ENCODE results near the gene RAMP3. TPM values are rescaled to one million over a fixed set of nuclear protein-coding genes. Genes with fewer than 3 reads are reported as not detected.
"Not testable (repeated sequence)": the region's sequence is repeated elsewhere in the genome, so short reads cannot be mapped to it uniquely, and the experiment has no call there.

Gene RAMP3
- total RNA-seq, 1 experiment from 2014 or later: not detected

DNA sequence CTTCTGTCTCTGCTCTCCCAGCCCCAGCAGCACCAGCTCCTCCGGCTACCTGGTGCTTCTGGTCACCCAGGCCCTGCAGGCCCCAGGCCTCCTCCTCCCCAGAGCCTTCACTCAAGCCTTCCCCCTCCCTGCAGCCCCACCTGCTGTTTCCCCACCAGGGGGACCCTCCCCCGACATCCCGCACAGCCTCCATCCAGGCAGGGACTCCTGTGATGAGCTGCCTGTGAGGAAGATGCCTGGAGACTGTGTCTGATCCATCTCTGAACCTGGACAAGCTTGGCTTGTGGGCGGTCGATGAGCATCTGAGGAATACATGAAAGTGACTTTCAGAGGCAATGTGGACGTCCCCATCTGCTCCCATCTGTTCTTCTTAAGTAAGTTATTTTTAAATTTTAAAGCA, 45.0 kb downstream of the RAMP3 start:
- DNase-seq (ENCODE audit: low read depth, low spot score): no peak
- in situ Hi-C loops (cut with HindIII; ENCODE audit: low pct_unique_long_range_greater_than_20kb, low sequenced_read_pairs): no loop called here

DNA sequence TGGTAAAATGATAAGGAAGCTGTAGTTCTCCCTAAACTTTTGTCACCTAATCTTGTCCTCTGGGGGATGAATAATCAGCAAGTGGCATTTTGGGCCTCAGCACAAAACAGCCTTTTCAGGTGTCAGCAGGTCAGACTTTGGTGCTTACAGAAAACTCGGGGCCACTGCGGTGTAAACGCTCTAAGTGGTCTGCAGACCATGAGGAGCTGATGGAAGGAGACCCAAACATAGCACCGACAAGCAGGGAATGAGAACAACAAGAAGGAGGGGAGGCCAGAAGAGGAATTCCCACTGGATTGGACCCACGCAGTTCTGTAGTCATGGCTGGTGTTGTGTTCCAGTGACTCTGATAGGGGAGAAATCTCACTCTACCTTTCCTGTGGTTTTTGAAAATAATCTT, 45.4 kb downstream of the RAMP3 start:
- DNase-seq (ENCODE audit: low read depth, low spot score): no peak
- in situ Hi-C loops (cut with HindIII; ENCODE audit: low pct_unique_long_range_greater_than_20kb, low sequenced_read_pairs): no loop called here

DNA sequence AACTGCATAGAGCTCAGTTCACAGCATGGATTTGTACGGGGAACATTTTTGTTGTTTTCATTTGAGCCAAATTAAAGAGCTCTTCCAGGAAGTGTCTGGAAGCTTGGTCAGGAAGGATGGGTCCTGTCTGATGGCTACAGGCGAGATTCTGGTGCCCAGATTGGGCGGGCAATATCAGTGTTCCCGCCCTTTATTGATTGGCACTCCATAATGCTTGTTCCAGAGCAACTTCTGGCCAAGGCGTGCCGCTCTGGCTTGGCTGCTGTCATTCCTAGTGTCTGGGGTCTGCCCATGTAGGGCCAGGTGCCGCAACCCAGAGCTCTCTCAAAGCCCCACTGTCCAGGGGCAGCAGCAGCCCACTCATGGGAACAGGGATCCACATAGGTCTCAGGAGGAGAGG, 45.9 kb downstream of the RAMP3 start:
- in situ Hi-C loops (cut with HindIII; ENCODE audit: low pct_unique_long_range_greater_than_20kb, low sequenced_read_pairs): no loop called here
- no peak for DNase-seq (ENCODE audit: low read depth, low spot score)

- in situ Hi-C loops (cut with HindIII; ENCODE audit: low pct_unique_long_range_greater_than_20kb, low sequenced_read_pairs): no loop called here
- DNase-seq (ENCODE audit: low read depth, low spot score): peak; percentile 28
Observed at GRCh38 chr7:45203936-45204445, 46.4 kb downstream of the RAMP3 start.

DNA sequence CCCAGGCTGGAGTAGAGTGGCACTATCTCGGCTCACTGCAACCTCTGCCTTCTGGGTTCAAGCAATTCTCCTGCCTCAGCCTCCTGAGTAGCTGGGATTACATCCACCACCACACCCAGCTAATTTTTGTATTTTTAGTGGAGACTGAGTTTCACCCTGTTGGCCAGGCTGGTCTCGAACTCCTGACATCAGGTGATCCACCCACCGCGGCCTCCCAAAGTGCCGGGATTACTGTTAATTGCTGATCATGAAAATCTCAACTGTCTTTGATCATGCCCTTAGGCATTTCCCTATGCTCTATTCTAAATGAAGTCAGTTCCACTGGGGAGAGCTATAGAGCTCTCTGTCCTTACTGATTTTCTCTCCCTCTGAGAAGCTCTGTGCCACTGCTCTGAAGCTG, 48.7 kb downstream of the RAMP3 start:
- in situ Hi-C loops (cut with HindIII; ENCODE audit: low pct_unique_long_range_greater_than_20kb, low sequenced_read_pairs): not testable (repeated sequence)

GRCh38 chr7:45209909-45210308, 52.3 kb downstream of the RAMP3 start:
- DNase-seq (ENCODE audit: low read depth, low spot score); in situ Hi-C loops (cut with HindIII; ENCODE audit: low pct_unique_long_range_greater_than_20kb, low sequenced_read_pairs): not testable (repeated sequence)

More for the DNA sequence above, 48.7 kb downstream of the RAMP3 start:
- not testable (repeated sequence) for DNase-seq (ENCODE audit: low read depth, low spot score)

- DNase-seq (ENCODE audit: low read depth, low spot score): no peak
- in situ Hi-C loops (cut with HindIII; ENCODE audit: low pct_unique_long_range_greater_than_20kb, low sequenced_read_pairs): no loop called here
Observed at GRCh38 chr7:45211066-45211465, 53.5 kb downstream of the RAMP3 start.

- in situ Hi-C loops (cut with HindIII; ENCODE audit: low pct_unique_long_range_greater_than_20kb, low sequenced_read_pairs): no loop called here
- DNase-seq (ENCODE audit: low read depth, low spot score): no peak
Observed at GRCh38 chr7:45211958-45212357, 54.4 kb downstream of the RAMP3 start.

- DNase-seq (ENCODE audit: low read depth, low spot score): no peak
- in situ Hi-C loops (cut with HindIII; ENCODE audit: low pct_unique_long_range_greater_than_20kb, low sequenced_read_pairs): no loop called here
Observed at GRCh38 chr7:45212606-45213005, 55.0 kb downstream of the RAMP3 start.

- DNase-seq (ENCODE audit: low read depth, low spot score): no peak
- in situ Hi-C loops (cut with HindIII; ENCODE audit: low pct_unique_long_range_greater_than_20kb, low sequenced_read_pairs): no loop called here
Observed at GRCh38 chr7:45215601-45216062, 58.0 kb downstream of the RAMP3 start.

DNA sequence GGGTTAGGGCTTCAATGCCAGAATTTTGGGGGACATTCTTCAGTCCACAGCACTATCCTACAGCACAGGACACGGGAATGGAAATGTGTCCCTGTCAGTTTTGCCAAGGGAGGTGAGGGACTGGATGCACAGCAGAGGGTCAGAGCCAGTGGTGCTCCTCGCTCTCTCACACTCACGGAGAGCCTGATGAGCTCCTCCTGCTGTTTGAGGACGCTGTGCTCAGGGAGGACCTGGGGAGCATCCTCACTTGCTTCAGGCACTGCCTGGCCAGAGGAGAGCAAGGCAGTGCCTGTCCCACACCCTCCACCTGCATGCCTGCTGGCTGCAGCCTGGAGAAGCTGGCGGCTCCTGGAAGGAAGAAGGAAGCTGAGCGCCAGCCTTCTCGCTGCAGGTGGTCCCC, 58.6 kb downstream of the RAMP3 start:
- in situ Hi-C loops (cut with HindIII; ENCODE audit: low pct_unique_long_range_greater_than_20kb, low sequenced_read_pairs): no loop called here
- no peak for DNase-seq (ENCODE audit: low read depth, low spot score)

- no peak for DNase-seq (ENCODE audit: low read depth, low spot score)
- in situ Hi-C loops (cut with HindIII; ENCODE audit: low pct_unique_long_range_greater_than_20kb, low sequenced_read_pairs): no loop called here
Observed at GRCh38 chr7:45216622-45217165, 59.1 kb downstream of the RAMP3 start.

GRCh38 chr7:45217358-45217757, 59.8 kb downstream of the RAMP3 start:
- DNase-seq (ENCODE audit: low read depth, low spot score): peak; percentile 67
- in situ Hi-C loops (cut with HindIII; ENCODE audit: low pct_unique_long_range_greater_than_20kb, low sequenced_read_pairs): no loop called here

DNA sequence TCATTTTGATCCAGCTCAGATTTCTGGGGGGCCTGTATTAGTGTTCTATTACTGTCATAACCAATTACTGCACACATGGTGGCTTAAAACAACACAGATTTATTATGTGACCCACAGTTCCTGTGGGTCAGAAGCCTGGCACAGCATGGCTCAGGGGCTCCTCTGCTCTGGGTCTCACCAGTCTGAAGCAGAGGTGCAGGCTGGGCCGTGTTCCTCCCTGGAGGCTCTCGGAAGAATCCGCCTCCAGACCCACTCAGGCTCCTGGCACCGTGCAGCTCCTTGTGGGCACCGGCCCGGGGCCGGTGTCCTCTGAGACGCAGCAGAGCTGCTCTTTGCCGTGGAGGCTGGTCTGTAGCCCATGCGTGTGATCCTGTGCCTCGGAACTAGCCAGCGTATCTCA, 61.5 kb downstream of the RAMP3 start:
- DNase-seq (ENCODE audit: low read depth, low spot score): no peak
- in situ Hi-C loops (cut with HindIII; ENCODE audit: low pct_unique_long_range_greater_than_20kb, low sequenced_read_pairs): no loop called here

DNA sequence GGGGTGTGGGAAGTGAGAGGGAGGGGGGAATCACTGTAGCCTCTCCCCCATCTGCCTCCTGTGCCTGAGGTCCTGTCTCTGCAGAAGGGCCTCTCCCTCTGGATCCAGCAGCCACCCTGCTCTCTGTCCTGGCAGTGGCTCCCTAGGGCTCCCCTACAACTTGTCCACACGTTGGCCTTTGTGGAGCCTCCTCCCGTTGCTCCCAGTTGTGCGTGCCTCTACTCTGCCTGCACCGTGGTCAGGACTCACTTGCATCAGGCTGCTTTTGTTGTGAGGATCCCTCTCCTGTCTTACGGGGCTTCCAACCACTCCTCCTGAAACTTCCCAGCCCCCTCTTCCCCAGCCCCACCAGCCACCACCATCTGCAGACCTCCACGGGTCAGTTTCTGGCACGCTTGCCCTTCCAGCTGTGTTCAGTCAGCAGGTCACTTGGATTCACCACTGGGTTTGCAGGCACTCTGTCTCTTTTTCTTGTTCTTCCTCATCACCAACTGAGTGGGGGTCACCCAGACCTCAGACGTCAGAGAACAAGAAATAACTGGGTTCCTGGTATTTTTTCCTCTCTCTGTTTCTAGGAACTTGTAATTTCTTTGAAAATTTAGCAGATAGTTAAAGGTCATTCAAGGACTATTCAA, 62.3 kb downstream of the RAMP3 start:
- no peak for DNase-seq (ENCODE audit: low read depth, low spot score)
- in situ Hi-C loops (cut with HindIII; ENCODE audit: low pct_unique_long_range_greater_than_20kb, low sequenced_read_pairs): no loop called here

DNA sequence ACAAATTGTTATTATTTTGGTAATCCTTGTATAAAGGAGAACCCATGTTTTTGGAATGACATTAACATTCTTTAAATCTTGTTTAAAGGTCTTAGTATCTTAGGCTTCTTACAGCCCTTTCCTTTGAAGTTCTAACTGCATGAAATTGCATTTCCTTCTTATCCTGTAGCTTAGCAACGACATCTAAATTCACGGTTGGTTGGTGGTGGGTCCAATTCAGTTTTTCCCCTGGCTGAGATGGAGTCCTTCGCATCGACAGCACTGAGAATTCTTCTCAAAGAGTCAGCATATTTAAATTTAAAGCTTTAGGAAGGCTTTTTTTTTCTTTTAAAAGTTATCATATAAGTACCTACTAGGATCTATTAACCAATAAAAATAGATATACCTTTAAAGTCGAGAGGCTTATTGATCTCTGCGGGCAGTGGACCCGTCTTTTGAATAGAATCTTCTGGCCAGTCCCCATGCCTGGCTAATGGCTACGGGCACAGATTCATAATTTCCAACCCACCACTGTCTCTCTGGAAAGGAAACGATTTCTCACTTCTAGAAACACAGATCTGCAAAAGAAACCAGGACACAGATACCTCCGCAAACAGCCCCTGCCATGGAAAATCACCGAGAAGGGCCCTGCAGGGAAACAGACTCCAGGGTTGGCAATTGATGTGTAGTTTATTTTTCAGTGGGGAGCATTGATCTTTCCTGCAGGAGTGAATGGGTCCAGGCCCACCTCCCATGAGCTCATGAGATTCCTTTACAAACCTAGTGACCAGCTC, 63.4 kb downstream of the RAMP3 start:
- DNase-seq (ENCODE audit: low read depth, low spot score): no peak
- in situ Hi-C loops (cut with HindIII; ENCODE audit: low pct_unique_long_range_greater_than_20kb, low sequenced_read_pairs): no loop called here

DNA sequence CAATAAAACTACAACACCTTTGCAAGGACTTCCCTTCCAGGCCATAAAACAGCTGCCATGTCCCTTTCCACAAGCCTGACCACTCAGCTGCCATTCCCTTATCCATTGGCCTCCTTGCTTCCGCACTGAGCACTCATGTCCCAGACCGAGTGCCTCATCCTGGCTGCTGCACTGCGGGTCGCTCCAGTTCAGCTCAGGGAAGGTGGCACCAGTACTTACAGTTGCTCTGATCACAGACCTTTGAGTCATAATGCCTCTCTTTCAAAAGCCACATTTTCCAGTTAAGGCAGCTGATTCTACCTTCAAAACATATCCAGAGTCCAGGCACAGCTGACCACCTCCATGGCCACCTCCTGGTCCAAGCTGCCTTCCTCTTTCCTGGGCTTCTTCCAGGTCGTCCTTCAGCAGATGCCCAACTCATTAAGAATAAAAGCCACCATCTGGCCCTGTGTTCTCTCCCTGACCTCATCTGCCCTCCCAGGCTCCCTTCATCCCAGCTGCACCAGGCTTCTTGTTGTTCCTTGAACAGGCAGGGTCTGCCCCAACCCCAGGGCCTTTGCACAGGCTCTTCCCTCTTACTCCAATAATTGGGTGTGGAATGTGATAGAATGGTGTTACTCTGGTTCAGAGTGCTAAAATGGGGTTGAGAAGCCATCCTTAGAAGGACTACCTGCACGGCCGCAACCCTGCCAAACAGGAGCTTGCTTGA, 64.5 kb downstream of the RAMP3 start:
- DNase-seq (ENCODE audit: low read depth, low spot score): no peak
- in situ Hi-C loops (cut with HindIII; ENCODE audit: low pct_unique_long_range_greater_than_20kb, low sequenced_read_pairs): no loop called here

DNA sequence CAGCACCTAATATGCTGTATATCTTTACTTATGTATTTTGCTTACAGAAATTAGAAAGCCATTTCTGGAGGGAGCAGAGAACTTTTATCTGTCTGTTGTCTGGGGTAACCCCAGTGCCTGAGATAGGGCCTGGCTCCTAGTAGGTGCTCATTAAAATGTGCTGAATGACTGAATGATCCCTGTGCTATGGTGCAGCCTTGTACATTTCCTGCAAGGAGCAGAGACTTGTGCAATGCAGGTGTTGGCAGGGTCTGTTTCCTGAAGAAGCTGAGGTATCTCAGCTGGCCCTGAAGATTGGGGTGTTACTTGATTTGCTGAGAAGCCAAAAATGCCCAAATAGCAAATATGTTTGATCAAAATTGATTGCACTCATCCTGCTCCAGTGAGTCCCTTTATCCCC, 65.5 kb downstream of the RAMP3 start:
- DNase-seq (ENCODE audit: low read depth, low spot score): no peak
- in situ Hi-C loops (cut with HindIII; ENCODE audit: low pct_unique_long_range_greater_than_20kb, low sequenced_read_pairs): no loop called here

Data from SK-MEL-5 (cell line).